Activated CD8-positive, alpha-beta T cell treated with anti-CD3 and anti-CD28 coated beads, Interleukin-2, amount 10 ng/mL, durations not matched to agents 7 days and 5 days (primary cell): ENCODE measurements around the gene AKR1C1. TPM values are rescaled to one million over a fixed set of nuclear protein-coding genes. Genes with fewer than 3 reads are reported as not detected.
"Not testable (repeated sequence)": the region's sequence is repeated elsewhere in the genome, so short reads cannot be mapped to it uniquely, and the experiment has no call there.

ENCODE experiments used
- ATAC-seq: fragments of 150-1000 bp; cut with Tn5 transposase; one replicate; pipeline ENCODE4 v1.10.0; 2021; ENCODE audit warnings: moderate library complexity
- CTCF ChIA-PET: fragments of 350-600 bp; sonication (Branson Sonifier 250); formaldehyde crosslinking; loops from one replicate; lab custom pipeline; 2021; ENCODE audit warnings: antibody characterized with exemption; lab: Charles Lee
- POLR2A ChIA-PET: fragments of 350-600 bp; sonication (Branson Sonifier 250); formaldehyde crosslinking; loops from one replicate; lab custom pipeline; 2021; ENCODE audit warnings: antibody characterized with exemption; lab: Charles Lee
- DNase-seq: peaks from one replicate; pipeline ENCODE4 v3.0.0-alpha.2; 2020
- H3K27ac Mint-ChIP-seq: one replicate; pipeline ENCODE4 v1.8.0; 2021; ENCODE audit warnings: mild to moderate bottlenecking, mixed read lengths
- H3K27me3 Mint-ChIP-seq: one replicate; pipeline ENCODE4 v1.8.0; 2021; ENCODE audit warnings: low read depth, mixed read lengths
- H3K36me3 Mint-ChIP-seq: one replicate; pipeline ENCODE4 v1.8.0; 2021; ENCODE audit warnings: low read depth, mixed read lengths
- H3K4me1 Mint-ChIP-seq: one replicate; pipeline ENCODE4 v1.8.0; 2021; ENCODE audit warnings: low read depth, mixed read lengths
- H3K4me3 Mint-ChIP-seq: one replicate; pipeline ENCODE4 v1.8.0; 2021; ENCODE audit warnings: mild to moderate bottlenecking, mixed read lengths
- H3K9me3 Mint-ChIP-seq: one replicate; pipeline ENCODE4 v1.8.0; 2022; ENCODE audit warnings: mixed read lengths; ENCODE audit not compliant: insufficient read depth
- total RNA-seq, 2 experiments: library from RNA; stranded (reverse); gene quantifications; one replicate each; pipeline ENCODE4 v1.2.3, GENCODE V29; 2021

The AKR1C1 gene
- total RNA-seq, 2 experiments from 2014 or later = 0.79 to 0.83 TPM

DNA sequence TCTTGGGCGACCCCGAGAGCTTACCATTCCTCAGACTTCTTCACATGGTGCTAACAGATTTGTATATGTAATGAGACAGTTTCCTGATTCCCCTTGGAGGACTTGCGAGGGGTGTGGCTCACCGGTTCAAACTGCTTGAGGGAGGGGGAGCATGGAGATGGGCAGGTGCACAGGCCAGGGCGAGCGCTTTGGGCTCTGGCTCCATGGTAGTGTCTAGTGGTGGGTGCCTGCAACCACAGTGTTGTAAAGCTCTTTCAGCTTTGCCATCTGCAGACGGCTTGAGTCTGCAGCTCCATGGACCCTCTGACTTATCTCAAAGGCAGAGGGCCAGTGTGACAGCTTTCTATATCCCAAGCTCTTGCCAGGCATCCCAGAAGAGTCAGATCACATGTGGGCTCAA lies 7.1 kb upstream of the AKR1C1 start:
- ATAC-seq, POLR2A ChIA-PET, H3K27ac Mint-ChIP-seq, H3K36me3 Mint-ChIP-seq, DNase-seq, H3K9me3 Mint-ChIP-seq, H3K4me3 Mint-ChIP-seq, H3K4me1 Mint-ChIP-seq, CTCF ChIA-PET, H3K27me3 Mint-ChIP-seq: not testable (repeated sequence)

DNA sequence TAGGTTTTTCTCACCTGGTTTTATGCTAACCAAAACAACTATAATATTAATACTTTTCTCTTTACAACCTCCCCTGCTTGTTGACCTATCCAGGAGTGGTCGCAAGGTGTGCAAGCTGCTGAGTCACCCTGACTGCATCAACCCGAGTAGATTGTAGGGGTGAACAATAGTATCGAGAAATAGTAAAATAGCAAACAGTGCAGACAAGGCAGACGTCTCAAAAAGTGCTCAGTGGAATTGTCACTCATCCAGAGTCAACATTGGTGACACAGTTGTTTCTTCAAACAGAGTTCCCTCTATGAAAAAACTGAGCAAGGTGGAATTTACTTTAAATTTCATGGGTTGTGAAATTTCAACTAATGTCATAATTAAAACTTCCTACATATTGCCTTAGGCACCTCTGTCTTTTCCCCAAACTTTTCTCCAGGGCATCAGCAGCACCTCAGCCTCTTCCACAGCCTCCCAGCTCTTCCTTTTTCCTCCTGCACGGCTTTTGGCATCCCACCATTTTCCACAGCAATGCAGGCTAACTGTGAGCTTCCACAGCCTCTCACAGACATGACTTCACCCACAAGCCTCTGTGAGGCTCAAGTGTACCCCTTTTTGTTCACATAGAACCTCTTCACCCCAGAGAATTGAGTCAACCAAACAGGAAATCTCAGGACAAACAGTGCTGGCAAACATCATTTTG lies 6.1 kb upstream of the AKR1C1 start:
- H3K27ac Mint-ChIP-seq, H3K4me3 Mint-ChIP-seq, H3K4me1 Mint-ChIP-seq, H3K9me3 Mint-ChIP-seq, H3K27me3 Mint-ChIP-seq, CTCF ChIA-PET, H3K36me3 Mint-ChIP-seq, ATAC-seq, DNase-seq, POLR2A ChIA-PET: not testable (repeated sequence)

DNA sequence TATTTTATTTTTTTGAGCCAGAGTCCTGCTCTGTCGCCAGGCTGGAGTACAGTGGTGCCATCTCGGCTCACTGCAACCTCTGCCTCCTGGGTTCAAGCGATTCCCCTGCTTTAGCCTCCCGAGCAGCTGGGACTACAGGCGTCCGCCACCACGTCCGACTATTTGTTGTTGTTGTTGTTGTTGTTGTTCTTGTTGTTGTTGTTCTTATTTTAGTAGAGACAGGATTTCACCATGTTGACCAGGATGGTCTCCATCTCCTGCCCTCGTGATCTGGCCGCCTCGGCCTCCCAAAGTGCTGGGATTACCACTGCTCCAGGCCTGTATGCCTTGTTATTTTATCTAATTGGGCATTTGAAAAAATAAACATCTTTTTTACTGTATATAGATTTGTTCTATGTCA lies 1.7 kb upstream of the AKR1C1 start:
- CTCF ChIA-PET, H3K27ac Mint-ChIP-seq, H3K4me3 Mint-ChIP-seq, H3K36me3 Mint-ChIP-seq, H3K9me3 Mint-ChIP-seq, ATAC-seq, H3K4me1 Mint-ChIP-seq, POLR2A ChIA-PET, H3K27me3 Mint-ChIP-seq, DNase-seq: not testable (repeated sequence)

DNA sequence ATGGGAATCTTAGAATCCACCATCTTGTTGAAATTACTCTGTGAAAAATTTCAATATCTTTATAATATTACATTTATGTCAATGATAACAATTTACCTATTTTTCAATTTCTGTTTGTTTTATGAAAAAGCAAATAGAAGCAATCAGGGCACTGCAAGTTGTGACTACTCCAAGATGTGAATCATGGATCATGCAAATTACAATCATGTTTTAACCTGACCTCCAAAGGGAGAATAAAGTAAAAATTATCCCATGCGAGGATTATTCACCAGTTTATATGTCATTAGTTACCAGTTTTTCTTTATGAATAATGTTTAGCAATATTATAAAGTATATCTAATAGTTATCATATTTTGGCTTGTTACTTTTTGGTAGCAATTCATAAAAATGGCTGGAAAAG lies 907 bp upstream of the AKR1C1 start:
- POLR2A ChIA-PET, H3K9me3 Mint-ChIP-seq, H3K4me3 Mint-ChIP-seq, ATAC-seq, H3K4me1 Mint-ChIP-seq, H3K27ac Mint-ChIP-seq, H3K27me3 Mint-ChIP-seq, H3K36me3 Mint-ChIP-seq, CTCF ChIA-PET, DNase-seq: not testable (repeated sequence)

DNA sequence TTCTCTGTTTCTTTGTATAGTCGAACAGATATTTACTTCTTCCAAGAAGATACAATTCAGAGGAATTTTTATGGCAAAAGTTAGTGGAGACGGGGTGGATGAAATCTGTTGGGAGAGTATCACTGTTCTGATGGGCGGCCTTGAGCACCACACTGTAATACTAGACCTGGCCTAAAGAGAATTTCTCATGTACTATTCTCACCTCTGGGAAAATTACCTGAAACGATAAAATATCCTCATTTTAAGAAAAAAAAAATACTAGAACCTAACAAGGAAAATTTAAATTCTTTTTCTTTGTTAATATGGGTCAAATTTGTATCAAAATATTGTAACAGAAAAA lies 570 bp downstream of the AKR1C1 start:
- POLR2A ChIA-PET, CTCF ChIA-PET, H3K27ac Mint-ChIP-seq, H3K4me3 Mint-ChIP-seq, H3K27me3 Mint-ChIP-seq, ATAC-seq, H3K36me3 Mint-ChIP-seq, DNase-seq, H3K4me1 Mint-ChIP-seq, H3K9me3 Mint-ChIP-seq: not testable (repeated sequence)

DNA sequence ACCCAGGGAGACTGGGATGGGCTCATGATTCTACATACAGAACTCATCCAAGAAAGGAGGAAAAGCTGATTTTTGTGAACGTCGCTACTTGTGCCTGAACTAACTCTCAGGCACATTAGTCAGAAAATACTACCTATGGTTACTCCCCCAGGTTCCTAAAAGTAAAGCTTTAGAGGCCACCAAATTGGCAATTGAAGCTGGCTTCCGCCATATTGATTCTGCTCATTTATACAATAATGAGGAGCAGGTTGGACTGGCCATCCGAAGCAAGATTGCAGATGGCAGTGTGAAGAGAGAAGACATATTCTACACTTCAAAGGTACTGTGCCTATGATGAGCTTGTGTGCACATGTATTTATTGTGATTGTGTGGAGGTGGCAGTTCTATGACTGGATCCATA lies 2.5 kb downstream of the AKR1C1 start:
- H3K36me3 Mint-ChIP-seq, H3K27ac Mint-ChIP-seq, H3K4me3 Mint-ChIP-seq, H3K27me3 Mint-ChIP-seq, CTCF ChIA-PET, POLR2A ChIA-PET, ATAC-seq, H3K9me3 Mint-ChIP-seq, H3K4me1 Mint-ChIP-seq, DNase-seq: not testable (repeated sequence)

DNA sequence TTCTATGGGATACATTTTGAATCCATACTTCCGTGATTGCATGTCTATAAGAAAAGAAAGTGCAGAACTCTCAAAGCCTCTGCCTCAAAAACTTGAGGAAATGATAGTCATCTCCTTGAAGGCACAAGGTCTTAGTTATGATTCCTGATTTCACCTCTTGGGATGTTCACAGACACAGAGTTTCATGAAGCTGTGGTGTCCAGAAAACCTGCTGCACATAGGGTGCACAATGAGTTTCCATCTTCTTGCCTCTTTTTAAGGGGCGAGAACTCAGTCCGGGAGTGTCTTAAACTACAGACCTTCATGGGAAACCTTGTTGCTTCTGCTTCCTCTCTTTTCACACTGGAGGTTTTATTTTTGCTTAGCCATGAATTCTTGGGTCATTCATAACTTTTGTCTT lies 4.0 kb downstream of the AKR1C1 start:
- not testable (repeated sequence) for H3K4me3 Mint-ChIP-seq

DNA sequence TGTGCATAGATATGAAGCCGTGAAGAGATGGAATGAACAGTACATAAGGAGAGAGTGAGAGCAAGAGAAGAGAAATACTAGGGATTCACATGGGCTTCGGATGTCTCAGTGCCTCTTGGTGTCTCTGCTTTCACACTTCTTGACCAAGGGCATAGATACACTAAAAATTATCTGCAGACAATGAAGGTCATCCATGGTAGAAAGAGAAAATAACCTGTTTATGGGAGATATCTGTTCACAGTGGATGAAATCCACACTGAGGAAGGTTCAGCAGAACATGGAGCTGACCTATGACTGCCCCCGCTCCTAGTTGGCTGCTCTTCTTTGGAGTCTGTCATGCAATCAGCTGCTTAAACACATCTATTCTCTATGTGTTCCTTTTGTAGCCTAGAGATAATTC lies 6.1 kb downstream of the AKR1C1 start:
- H3K9me3 Mint-ChIP-seq, H3K4me3 Mint-ChIP-seq, H3K4me1 Mint-ChIP-seq, POLR2A ChIA-PET, H3K27me3 Mint-ChIP-seq, H3K36me3 Mint-ChIP-seq, CTCF ChIA-PET, DNase-seq, ATAC-seq, H3K27ac Mint-ChIP-seq: not testable (repeated sequence)

More for the DNA sequence above, 4.0 kb downstream of the AKR1C1 start:
- DNase-seq, POLR2A ChIA-PET, H3K36me3 Mint-ChIP-seq, H3K9me3 Mint-ChIP-seq, CTCF ChIA-PET, H3K4me1 Mint-ChIP-seq, H3K27me3 Mint-ChIP-seq, ATAC-seq, H3K27ac Mint-ChIP-seq: not testable (repeated sequence)

DNA sequence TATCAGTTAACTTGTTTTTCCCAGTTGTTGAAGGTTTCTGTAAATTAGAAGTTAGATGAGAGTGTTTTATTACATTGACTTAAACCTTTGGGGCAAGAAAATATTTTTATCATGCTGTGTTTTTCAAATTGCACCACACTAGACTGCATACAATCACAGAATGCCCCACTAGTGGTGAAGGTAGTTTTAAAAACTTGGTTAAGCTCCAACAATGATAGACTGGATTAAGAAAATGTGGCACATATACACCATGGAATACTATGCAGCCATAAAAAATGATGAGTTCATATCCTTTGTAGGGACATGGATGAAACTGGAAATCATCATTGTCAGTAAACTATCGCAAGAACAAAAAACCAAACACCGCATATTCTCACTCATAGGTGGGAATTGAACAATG lies 7.1 kb downstream of the AKR1C1 start:
- DNase-seq, H3K27me3 Mint-ChIP-seq, H3K36me3 Mint-ChIP-seq, ATAC-seq, H3K4me1 Mint-ChIP-seq, H3K9me3 Mint-ChIP-seq, H3K4me3 Mint-ChIP-seq, POLR2A ChIA-PET, H3K27ac Mint-ChIP-seq: not testable (repeated sequence)
- CTCF ChIA-PET = interaction anchor here (1.1 kb wide), 1 partner anchor 155 kb away, joined by 3 read pairs; no protein-coding TSS in a partner anchor

DNA sequence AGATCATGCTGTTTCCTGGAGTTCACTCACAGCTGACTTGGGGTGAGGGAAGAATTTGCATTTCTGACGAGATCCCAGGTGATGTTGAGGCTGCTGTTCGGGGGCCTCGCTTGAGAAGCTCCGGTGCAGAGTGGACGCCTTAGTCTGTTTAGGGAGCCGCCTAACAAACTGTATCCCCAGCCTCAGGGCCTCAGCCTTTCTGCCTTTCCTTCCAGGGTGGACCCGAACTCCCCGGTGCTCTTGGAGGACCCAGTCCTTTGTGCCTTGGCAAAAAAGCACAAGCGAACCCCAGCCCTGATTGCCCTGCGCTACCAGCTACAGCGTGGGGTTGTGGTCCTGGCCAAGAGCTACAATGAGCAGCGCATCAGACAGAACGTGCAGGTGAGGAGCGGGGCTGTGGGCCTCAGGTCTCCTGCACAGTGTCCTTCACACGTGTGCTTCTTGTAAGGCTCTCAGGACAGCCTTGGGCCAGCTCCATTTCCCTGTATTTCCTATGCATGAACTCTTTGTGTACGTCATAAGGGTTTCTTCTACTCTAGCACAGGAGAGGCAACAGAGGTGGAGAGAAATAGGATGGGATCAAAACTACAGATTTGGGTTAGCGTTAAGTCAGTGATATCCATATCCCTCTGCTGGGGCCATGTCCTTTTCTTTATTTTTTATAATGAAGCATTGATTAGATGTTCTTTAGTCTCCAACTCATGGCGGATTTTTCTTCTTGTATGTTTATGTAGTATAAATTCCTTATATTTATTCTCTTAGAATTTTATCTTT lies 9.3 kb downstream of the AKR1C1 start:
- H3K27ac Mint-ChIP-seq = not testable (repeated sequence)

DNA sequence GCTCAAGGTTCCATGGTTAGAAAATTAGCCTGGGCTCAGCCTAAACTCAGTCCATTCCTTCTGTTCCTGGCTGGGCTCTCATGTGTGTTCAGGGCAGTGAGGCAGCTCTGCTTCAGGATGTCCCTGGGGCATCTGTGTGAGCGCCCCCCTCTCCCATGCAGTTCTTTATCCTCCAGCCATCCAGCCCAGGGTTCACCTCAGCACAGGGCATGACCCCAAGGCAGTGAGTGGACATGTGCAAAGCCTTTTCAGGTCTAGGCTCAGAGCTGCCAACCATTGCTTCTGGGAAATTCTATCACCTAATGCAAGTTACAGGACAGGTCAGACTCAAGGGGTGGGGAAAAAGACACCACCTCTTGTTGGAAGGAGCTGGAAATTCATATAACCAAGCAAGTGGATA lies 10.1 kb downstream of the AKR1C1 start:
- DNase-seq, CTCF ChIA-PET, H3K27ac Mint-ChIP-seq, H3K27me3 Mint-ChIP-seq, H3K9me3 Mint-ChIP-seq, H3K4me3 Mint-ChIP-seq, H3K36me3 Mint-ChIP-seq, H3K4me1 Mint-ChIP-seq, POLR2A ChIA-PET, ATAC-seq: not testable (repeated sequence)

More for the DNA sequence above, 9.3 kb downstream of the AKR1C1 start:
- H3K27me3 Mint-ChIP-seq, H3K9me3 Mint-ChIP-seq, ATAC-seq, DNase-seq, H3K4me1 Mint-ChIP-seq, POLR2A ChIA-PET, H3K4me3 Mint-ChIP-seq, H3K36me3 Mint-ChIP-seq, CTCF ChIA-PET: not testable (repeated sequence)

DNA sequence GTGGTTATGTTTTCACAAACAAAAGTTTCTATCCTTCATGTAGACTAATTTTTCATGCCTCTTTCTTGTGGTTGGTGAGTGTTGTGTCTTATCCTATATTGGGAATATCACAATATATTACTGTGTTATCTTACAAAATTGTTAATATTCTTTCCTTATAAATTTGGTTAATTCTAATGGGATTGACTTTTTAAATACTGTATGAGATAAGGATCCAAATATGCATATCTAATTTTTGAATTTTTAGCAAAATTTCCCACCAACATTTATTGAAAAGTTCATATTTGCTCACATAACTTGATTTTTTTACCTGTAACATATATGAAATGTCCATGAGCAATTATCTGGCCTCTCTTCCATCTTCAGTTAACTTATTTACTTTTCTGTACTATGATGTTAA lies 11.2 kb downstream of the AKR1C1 start:
- CTCF ChIA-PET, DNase-seq, H3K9me3 Mint-ChIP-seq, ATAC-seq, H3K27ac Mint-ChIP-seq, POLR2A ChIA-PET, H3K4me3 Mint-ChIP-seq, H3K27me3 Mint-ChIP-seq, H3K4me1 Mint-ChIP-seq, H3K36me3 Mint-ChIP-seq: not testable (repeated sequence)
